Activated gamma-delta T cell (primary cell): ENCODE data around the gene RGS3.
"Not testable (repeated sequence)": the region's sequence is repeated elsewhere in the genome, so short reads cannot be mapped to it uniquely, and the experiment has no call there.

Experiments used
- DNase-seq: peaks from one replicate; lab custom pipeline; 2025; lab: John Stamatoyannopoulos, UW

RGS3 gene

GRCh38 chr9:113634596-113635515 lies 171.3 kb downstream of the RGS3 start:
- DNase-seq: no peak

DNA sequence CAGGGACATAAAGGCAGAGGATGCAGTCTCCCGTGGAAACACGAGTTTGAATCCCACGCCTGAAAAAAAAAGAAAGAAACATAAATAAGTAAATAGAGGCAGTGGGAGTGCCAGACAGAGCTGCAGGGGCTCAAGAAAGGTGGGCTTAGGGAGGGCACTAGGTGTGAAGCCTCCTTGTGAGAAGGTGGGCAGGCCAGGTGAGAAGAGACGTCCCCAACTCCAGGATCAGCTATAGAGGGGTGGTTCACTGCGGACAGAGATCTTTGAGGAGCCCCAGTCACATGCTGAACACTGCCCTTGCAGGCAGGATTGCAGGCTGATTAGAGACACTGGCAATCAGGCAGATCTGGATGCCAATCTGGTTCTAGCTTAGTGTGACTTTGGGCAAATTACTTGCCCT lies 172.1 kb downstream of the RGS3 start:
- no peak for DNase-seq

DNA sequence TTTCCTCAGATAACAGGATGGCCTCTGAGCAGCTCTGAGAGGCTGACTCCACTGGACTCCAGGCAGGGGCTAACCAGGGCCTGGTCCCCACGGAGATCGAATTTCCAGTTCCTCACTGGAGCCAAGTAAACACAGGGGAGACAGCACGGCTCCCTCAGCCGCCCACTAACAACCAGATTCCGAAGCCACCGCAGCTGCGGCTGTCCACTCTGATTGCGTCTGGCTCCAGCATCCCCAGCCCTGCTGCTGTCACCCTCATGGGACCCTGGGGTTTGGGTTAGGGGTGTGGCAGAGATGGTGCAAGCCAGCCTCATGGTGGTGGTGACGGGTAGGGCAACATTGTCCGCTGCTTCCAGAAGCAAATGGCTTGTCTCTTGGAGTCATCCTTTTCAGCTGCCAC lies 172.6 kb downstream of the RGS3 start:
- no peak for DNase-seq

GRCh38 chr9:113636693-113637092 lies 173.2 kb downstream of the RGS3 start:
- no peak for DNase-seq

DNA sequence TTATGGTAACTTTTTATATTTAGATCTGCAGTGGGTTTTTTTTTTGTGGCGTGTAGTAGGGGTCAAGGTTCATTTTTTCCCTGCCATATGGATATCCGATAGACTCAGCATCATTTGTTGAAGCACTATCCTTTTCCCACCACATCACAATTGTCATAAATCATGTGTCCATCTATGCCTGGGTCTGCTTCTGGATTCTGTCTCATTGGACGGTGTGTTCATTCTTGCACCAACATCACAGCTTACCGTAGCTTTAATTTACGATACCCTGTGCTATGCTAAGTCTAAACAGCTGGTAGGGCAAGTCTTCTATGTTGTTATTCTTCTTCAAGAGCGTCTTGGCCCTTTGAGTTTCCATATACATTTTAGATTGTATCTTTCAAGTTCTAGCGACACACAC lies 175.0 kb downstream of the RGS3 start:
- no peak for DNase-seq

GRCh38 chr9:113638897-113639296 lies 175.4 kb downstream of the RGS3 start:
- DNase-seq: no peak

- not testable (repeated sequence) for DNase-seq
Observed at GRCh38 chr9:113639411-113639970, 176.0 kb downstream of the RGS3 start.

DNA sequence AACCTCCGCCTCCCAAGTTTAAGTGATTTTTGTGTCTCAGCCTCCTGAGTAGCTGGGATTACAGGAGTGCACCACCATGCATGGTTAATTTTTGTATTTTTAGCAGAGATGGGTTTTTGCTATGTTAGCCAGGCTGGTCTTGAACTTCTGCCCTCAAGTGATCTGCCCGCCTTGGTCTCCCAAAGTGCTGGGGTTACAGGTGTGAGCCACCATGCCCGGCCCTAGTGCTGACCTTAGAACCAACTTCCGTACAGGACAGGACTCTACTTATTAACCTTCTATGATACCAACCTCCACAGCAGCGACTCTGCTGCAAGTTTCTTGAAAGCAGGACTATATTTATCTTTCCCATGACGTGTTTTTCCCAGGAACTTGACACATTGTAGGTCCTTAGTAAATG lies 176.9 kb downstream of the RGS3 start:
- no peak for DNase-seq

DNA sequence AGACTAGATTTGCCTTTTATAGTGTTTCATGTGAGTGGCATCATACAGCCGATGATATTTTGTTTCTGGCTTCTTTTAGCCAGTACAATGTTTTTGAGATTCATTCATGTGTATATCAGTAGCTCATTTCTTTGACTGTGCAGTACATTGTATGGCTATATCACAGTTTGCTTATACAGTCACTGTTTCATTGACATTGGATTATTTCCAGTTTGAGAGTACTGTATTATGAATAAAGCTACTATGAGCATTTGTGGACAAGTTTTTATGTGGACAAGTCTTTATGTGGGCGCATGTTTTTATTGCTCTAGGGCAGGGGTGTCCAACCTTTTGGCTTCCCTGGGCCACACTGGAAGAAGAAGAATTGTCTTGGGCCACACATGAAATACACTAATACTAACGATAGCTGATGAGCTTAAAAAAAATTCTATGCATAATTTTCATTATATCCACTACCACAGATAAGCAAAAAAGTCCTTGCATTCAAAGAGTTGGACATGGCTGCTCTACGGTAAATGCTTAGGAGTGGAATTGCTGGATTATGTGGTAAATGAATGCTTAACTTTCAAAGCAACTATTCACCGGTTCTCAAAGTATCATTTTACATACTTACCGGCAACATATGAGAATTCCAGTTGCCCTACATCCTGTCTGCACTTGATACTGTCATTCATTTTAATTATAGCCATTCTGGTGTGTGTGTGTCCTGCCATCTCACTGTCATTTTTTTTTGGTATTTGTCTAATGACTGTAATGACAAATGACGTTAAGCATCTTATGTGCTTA lies 177.8 kb downstream of the RGS3 start:
- no peak for DNase-seq

DNA sequence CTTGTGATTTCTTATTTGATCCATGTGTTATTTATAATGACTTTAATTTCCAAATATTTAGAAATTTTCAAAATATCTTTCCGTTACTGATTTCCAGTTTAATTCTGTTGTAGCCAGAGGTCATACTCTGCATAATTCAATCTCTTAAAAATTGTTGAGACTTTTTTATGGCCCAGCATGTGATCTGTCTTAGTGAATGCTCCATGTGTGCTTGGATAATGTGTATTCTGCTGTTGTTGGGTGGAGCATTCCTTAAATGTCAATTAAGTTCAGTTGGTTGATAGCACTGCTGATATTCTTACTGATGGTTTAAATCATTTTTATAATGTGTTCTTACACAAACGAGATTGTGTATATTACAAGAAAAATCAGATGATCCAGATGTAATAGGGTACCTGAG lies 180.8 kb downstream of the RGS3 start:
- DNase-seq: no peak

DNA sequence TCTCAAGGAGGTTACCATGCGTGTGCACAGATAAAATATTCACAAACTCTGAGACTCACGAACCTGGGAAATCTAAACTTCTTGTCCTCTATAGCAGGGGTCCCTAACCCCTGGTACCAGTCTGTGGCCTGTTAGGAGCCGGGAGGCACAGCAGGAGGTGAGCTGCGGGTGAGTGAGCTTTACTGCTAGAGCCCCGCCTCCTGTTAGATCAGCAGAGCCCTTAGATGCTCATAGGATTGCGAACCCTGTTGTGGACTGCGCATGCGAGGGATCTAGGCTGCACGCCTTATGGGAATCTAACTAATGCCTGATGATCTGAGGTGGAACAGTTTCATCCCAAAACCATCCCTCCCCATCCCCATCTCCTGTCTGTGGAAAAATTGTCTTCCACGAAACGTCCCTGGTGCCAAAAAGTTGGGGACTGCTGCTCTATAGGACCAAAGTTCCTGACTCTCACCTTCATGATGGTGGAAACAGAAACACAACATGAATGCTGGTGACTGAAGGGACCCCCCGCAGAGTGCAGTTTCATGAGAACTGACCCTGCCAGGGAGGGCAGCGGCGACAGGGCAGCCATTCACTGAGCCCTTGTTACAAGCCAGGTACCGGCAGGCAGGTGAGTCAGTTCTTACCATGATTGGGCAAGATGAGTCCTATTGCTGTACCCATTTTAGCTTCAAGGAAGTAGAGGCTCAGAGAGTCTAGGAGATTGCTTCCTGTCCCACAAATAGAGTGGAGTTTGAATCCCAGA lies 181.9 kb downstream of the RGS3 start:
- no peak for DNase-seq

GRCh38 chr9:113645978-113646253 lies 182.4 kb downstream of the RGS3 start:
- no peak for DNase-seq

- DNase-seq: no peak
Observed at GRCh38 chr9:113646491-113646890, 183.0 kb downstream of the RGS3 start.
